GM19372 (cell line): ENCODE measurements around the gene RABL2B.

Source experiments
- ATAC-seq: cut with Tn5 transposase; IDR thresholded peaks from one replicate; pipeline ENCODE4 v1.9.1; 2021; ENCODE audit warnings: mild to moderate bottlenecking, low read depth, moderate library complexity; ENCODE audit not compliant: unreplicated experiment

The RABL2B gene

GRCh38 chr22:50724616-50725015 is 58.8 kb downstream of the RABL2B start:
- ATAC-seq: no peak

GRCh38 chr22:50723991-50724390 is 59.4 kb downstream of the RABL2B start:
- ATAC-seq: no peak

DNA sequence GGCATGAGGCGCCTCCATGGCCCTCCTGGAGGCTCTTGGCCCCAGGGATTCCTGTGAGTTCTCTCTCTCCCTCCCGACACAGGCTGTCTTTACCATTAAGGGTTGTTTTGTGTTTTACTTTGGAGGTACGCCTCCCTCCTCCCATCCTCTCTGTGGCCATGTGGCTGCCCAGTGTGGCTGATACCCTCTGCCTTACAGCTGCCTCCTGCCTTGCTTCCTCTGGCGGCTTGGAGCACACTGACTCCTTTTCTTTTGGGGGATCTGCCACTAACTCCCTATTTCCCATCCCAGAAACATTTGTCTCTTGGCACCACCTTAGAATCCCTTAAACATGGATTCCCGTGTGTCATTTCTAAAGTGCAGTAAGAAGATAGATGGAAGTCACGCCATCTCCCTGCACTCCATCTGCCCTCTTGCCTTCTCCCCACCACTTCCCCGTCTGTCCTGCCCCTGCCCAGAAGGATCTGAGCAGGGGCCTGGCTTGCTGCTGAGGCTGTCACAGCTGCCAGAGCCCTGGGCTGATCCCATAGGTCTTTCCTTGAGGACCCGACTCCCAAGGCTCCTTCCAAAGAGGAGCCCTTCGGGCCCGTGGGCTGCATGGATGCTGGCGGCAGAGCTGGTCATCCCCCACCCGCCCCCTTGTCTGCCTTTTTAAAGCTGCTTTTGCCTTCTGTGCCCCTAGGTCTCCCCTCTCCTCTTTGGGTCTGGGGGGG is 60.6 kb downstream of the RABL2B start:
- ATAC-seq: no peak

DNA sequence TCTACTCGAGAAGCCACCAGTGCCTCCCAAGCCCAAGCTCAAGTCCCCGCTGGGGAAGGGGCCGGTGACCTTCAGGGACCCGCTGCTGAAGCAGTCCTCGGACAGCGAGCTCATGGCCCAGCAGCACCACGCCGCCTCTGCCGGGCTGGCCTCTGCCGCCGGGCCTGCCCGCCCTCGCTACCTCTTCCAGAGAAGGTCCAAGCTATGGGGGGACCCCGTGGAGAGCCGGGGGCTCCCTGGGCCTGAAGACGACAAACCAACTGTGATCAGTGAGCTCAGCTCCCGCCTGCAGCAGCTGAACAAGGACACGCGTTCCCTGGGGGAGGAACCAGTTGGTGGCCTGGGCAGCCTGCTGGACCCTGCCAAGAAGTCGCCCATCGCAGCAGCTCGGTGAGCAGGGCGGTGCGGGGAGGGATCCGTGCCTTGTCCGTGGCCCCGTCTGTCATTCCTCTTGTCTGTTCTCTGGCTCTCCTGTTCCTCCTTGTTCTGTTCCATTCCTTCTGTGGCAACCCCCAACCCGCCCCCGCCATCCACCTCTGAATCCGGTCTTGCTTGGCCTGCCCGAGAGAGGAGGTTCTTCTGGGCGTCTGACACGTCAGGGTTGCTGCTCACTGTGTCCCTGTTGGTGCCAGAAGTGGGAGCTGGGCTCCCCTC is 61.3 kb downstream of the RABL2B start:
- ATAC-seq: no peak

DNA sequence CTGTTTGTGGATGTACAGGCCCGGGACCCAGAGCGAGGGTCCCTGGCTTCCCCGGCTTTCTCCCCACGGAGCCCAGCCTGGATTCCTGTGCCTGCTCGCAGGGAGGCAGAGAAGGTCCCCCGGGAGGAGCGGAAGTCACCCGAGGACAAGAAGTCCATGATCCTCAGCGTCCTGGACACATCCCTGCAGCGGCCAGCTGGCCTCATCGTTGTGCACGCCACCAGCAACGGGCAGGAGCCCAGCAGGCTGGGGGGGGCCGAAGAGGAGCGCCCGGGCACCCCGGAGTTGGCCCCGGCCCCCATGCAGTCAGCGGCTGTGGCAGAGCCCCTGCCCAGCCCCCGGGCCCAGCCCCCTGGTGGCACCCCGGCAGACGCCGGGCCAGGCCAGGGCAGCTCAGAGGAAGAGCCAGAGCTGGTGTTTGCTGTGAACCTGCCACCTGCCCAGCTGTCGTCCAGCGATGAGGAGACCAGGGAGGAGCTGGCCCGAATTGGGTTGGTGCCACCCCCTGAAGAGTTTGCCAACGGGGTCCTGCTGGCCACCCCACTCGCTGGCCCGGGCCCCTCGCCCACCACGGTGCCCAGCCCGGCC is 62.1 kb downstream of the RABL2B start:
- ATAC-seq: no peak

DNA sequence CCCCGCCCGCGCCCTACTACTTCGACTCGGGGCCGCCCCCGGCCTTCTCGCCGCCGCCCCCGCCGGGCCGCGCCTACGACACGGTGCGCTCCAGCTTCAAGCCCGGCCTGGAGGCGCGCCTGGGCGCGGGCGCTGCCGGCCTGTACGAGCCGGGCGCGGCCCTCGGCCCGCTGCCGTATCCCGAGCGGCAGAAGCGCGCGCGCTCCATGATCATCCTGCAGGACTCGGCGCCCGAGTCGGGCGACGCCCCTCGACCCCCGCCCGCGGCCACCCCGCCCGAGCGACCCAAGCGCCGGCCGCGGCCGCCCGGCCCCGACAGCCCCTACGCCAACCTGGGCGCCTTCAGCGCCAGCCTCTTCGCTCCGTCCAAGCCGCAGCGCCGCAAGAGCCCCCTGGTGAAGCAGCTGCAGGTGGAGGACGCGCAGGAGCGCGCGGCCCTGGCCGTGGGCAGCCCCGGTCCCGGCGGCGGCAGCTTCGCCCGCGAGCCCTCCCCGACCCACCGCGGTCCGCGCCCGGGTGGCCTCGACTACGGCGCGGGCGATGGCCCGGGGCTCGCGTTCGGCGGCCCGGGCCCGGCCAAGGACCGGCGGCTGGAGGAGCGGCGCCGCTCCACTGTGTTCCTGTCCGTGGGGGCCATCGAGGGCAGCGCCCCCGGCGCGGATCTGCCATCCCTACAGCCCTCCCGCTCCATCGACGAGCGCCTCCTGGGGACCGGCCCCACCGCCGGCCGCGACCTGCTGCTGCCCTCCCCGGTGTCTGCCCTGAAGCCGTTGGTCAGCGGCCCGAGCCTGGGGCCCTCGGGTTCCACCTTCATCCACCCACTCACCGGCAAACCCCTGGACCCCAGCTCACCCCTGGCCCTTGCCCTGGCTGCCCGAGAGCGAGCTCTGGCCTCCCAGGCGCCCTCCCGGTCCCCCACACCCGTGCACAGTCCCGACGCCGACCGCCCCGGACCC is 62.9 kb downstream of the RABL2B start:
- ATAC-seq: no peak

DNA sequence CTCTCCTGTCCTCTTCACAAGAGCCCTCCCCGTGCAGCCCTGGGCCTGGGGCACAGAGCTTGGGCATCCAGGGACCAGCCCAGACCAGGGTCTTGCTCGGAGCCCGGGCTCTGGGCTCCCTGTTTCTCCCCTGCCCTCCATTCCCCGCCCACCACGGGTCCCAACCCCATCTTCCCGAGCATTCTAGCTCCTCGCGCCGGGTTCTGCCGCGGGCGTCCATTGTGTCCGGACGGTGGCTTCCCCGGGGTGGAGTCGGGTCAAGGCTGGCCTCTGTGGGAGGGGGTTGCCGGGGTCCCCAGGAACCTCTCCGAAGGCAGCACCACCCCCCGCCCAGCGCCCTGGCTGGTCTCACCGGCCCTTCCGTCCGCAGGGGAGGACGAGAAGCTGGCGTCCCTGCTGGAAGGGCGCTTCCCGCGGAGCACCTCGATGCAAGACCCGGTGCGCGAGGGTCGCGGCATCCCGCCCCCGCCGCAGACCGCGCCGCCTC is 63.6 kb downstream of the RABL2B start:
- no peak for ATAC-seq

DNA sequence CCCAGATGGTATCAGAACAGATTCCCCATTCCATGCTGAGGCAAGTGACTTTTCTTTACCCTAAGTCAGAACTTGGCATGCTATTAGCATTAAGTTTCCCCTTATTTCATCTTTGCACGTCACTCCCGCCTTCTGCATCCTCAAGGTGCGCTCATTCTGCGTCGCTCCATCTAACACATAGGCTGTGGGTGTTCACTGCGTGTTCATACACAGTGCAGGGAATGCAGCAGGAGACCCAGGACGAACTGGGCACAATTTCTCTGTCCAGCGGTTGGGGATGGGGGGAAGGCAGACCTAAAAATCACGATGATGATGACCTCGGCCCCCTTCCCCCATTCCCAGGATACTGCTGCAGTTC is 65.1 kb downstream of the RABL2B start:
- no peak for ATAC-seq

DNA sequence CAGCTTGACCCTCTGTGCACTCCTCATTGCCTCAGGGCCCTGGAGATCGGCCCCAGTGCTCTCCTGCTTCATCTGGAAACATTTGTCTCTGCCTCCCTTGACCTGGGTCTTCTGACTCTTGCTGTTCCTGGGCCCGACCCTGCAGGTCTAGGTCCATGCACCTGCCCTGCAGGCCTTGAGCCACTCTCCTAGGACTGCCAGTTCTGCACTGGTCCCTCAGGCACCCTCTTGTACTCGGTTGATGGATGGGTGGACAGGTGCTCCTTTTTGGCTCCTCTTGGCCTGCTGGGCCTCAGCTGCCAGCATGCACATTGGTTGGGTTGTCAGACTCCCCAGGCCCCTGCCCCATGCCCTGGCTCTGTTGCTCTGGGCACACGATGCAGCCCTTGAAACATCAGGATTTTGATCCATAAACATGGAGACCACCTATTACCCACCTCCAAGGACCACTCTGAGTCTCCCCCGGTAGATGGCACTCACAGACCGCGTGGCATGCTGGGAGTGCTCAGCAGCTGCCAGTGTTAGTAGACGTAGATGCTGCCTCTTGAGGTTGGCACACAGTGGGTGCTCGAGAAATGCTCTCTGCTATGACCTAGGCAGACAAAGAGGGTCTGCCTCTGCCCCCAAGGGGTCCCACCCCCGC is 65.6 kb downstream of the RABL2B start:
- no peak for ATAC-seq
